GM12865 (cell line): ENCODE measurements around the gene TRIOBP.

Experiments used
- DNase-seq: peaks from one replicate; pipeline ENCODE4 v3.0.0; 2010; ENCODE audit warnings: low read depth
- H3K4me3 ChIP-seq: 2 replicates; pipeline ENCODE4 v1.5.1; 2011; ENCODE audit warnings: mild to moderate bottlenecking, low read depth, low read length, control low read depth
- CTCF ChIP-seq: IDR thresholded peaks from 2 replicates; pipeline ENCODE4 v1.5.1; 2011; ENCODE audit warnings: low read length, control low read depth, low read depth, inconsistent platforms; ENCODE audit not compliant: insufficient read depth; ENCODE audit errors: missing control alignments

Gene TRIOBP

GRCh38 chr22:37753746-37754145, 56.9 kb downstream of the TRIOBP start:
- no peak for DNase-seq
- TF ChIP-seq CTCF = no peak
- H3K4me3 ChIP-seq = no peak overlapping the region

DNA sequence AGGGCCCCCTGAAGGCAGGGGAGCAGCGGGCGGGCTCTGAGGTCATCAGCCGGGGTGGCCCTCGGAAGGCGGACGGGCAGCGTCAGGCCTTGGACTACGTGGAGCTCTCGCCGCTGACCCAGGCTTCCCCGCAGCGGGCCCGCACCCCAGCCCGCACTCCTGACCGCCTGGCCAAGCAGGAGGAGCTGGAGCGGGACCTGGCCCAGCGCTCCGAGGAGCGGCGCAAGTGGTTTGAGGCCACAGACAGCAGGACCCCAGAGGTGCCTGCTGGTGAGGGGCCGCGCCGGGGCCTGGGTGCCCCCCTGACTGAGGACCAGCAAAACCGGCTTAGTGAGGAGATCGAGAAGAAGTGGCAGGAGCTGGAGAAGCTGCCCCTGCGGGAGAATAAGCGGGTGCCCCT, 60.8 kb downstream of the TRIOBP start:
- DNase-seq = no peak
- TF ChIP-seq CTCF = no peak
- H3K4me3 ChIP-seq = no peak overlapping the region

DNA sequence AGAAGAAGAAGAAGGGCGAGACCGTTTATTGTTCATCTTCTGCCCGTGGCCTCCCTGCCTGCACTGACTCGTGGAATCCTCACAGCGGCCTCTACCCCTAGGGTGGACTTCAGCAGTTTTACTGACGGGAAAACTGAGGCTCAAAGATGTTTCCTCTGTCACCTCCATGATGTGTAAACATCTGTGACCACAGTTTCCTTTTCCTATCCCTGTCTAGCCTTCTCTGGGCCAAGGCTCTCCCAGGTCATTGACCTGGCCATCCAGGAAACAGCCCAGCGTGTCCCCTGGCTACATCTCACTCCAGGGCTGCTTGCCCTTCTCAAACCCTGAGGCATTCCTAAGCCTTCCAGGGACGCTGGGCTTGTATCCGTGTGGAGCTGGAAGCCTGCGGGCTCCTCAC, 61.8 kb downstream of the TRIOBP start:
- TF ChIP-seq CTCF = no peak
- H3K4me3 ChIP-seq = no peak overlapping the region
- DNase-seq = no peak

DNA sequence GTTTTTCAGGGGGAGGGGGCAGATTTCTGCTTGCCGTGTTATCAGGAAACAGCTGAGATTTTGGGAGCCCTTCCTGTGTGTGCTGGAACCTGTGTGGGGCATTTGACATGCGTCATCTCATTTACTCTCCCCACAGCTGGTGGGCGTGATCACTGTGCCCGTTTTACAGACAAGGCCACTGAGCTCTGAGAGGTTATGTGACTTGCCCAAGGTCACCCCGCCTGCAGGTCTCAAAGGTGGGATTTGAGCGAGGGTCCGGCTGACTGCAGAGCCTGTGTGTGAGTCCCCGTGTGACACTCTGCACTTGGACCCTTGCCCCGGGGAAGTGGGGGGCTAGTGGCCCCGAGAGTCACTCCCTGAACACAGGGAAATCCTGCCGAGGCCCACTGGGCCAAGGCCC, 62.4 kb downstream of the TRIOBP start:
- DNase-seq = no peak
- no peak for TF ChIP-seq CTCF
- H3K4me3 ChIP-seq = no peak overlapping the region

GRCh38 chr22:37760152-37760551, 63.3 kb downstream of the TRIOBP start:
- H3K4me3 ChIP-seq = no peak overlapping the region
- no peak for DNase-seq
- TF ChIP-seq CTCF = no peak

- H3K4me3 ChIP-seq = no peak overlapping the region
- no peak for TF ChIP-seq CTCF
- no peak for DNase-seq
Measured at GRCh38 chr22:37762389-37762836, 65.6 kb downstream of the TRIOBP start.

DNA sequence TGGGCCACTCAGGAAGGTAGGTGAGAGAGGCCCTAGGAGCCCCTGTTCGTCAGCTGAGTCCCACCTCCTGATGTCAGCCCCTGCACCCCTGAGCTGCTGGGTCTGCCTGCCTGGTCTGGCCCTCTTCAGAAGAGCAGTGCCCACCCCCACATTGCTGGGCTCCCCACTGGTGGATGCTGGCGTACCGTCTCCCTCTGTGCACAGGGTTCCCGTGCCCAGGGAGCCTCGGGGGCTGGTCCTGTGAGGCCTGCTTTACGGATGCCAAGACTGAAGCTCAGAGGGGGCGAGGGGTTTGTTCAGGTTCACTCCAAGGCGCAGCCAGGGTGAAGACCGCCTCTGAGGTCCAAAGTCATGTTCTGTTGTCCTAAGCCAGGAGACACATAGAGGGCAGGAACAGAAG, 66.2 kb downstream of the TRIOBP start:
- no peak overlapping the region for H3K4me3 ChIP-seq
- TF ChIP-seq CTCF = no peak
- DNase-seq = no peak
